Middle frontal gyrus (tissue), 1 donor: ENCODE data around the gene SYNJ2.

Experiments used
- DNase-seq: peaks from one replicate; pipeline ENCODE4 v3.0.0-alpha.2; 2015; ENCODE audit warnings: low spot score; ENCODE audit errors: extremely low spot score

The SYNJ2 gene

DNA sequence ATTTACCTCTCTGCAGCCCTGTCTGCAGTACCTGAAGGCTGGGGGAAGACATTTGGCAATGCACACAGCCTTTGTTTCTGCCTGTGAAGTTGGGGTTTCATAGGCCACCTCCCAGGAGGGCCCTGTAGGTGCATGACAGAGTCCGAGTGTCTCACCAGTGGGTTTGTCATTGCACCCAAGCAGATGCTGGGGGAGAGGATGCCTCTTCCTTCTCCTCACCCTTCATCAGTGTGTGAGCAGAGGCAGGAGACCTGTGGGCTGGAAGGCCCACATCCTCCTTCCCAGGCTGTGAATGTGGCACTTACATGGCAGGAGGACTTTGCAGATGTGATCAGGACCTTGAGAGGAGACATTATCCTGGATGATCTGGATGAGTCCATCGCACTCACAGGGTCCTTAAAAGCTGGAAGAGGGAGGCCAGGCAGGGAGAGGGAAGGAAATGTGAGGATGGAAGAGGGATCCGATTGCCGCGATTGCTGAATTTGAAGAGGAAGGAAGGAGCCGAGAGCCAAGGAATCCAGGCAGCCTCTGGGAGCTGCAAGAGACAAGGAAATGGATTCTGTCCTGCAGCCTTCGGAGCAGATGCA lies 30.4 kb downstream of the SYNJ2 start:
- peak; percentile 3 for DNase-seq

- DNase-seq: no peak
These were observed 32.3 kb downstream of the SYNJ2 start for GRCh38 chr6:158013904-158014504.

DNA sequence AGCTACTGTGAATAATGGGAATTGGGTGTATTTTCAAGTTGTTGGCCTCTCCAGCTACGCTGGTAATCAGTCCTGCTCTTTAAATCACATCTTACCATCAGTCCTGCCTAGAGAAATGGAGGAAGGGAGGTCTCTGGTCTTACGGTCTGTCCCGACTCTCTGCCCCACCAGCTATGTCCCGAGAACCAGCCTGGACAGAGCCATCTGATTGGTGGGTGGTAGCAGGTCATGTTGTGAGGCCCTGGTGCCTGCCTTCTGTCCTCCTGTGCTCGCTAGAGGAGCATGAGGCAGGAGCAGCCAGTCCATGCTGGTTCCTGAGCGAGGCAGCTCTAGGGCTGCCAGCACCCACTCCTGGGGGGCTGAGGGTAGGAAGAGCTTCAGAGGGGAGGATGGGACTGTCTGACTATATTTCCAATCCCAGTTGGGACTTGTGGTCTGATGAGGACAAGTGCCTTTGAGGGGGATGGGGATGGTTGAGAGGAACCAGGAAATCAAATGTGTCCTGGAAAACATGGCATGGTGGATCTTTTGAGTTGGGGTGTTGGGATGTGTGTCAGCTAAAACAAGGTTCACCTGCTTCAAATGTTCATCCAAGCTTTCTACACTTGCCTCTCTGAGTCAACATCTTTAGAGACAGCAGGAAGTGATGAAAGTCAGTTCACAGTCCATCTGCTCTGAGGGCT lies 33.0 kb downstream of the SYNJ2 start:
- DNase-seq: peak; percentile 2

DNA sequence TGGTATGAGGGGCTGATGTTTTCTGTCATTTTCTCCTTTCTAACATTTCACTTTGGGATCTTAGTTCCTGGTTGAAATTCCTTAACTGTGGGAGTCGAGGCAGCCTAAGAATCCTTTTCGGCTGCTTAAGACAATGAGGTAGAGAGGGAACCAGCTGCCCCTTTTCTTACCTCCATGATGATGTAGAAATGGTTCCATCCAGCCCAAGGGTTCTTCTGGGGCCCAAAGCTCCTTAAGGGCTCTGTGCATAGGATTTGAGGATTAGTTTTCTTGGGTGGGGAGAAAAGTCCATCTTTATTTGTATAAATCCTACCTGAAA lies 33.5 kb downstream of the SYNJ2 start:
- no peak for DNase-seq

DNA sequence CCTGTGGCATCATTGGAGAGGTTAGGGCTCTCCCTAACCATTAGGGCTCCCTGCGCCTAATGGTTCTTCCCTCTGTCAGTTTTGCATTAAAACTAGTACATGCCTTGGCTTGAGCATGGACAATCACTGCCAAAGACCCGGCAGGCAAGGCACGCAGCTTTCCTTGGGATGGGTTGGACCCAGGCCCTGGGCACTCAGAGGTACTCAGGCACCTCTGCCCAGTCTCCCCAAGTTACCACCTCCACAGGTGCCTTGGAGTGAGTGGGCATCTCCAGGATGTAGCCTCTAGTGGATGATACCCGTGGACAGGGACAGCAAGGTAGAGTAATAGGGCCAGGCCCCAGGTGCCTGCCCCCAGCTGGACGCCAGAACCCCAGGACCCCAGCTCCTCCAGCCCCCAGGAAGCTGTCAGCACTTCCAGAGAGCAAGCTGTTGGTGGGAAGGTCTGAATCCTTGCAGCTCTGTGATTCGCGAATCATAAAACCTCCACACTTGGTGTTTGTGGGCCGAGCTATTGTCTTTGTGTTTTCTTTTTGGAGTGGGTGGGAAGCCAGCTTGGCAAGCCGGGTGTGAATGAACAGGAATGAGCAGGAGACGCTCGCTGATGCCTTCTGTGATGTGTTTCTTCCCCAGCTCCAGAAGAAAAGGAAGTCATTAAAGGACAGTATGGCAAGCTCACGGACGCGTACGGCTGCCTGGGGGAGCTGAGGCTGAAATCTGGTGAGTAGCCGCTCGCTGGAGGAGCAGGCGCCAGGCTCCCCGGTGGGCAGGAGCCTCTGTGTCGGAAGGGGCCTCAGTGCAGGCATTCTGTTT lies 35.1 kb downstream of the SYNJ2 start:
- peak; percentile 49 for DNase-seq

DNA sequence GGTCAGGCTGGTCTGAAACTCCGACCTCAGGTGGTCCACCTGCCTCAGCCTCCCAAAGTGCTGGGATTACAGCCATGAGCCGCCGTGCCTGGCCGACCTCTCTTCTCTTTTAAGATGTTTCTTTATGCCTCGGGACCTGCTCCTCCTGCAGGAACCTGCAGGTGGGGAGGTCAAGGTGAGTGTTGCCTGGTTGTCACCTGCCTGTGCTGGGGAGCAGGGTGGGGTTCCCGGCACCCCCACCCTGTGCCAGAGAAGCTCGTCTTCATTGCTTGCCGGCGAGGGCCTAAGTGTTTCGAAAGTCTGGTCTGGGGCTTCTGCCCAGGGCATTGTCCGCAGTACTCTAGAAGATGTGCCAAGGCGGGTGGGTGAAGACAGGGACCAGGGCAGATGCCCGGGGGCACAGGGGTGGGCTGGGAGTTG lies 36.0 kb downstream of the SYNJ2 start:
- DNase-seq: peak; percentile 1

GRCh38 chr6:158018041-158018771 lies 36.5 kb downstream of the SYNJ2 start:
- DNase-seq: peak; percentile 3

GRCh38 chr6:158018851-158019361 lies 37.2 kb downstream of the SYNJ2 start:
- DNase-seq: peak; percentile 2

- no peak for DNase-seq
These were observed 37.8 kb downstream of the SYNJ2 start for GRCh38 chr6:158019416-158019815.

- peak; percentile 2 for DNase-seq
These were observed 38.6 kb downstream of the SYNJ2 start for GRCh38 chr6:158020272-158020711.

DNA sequence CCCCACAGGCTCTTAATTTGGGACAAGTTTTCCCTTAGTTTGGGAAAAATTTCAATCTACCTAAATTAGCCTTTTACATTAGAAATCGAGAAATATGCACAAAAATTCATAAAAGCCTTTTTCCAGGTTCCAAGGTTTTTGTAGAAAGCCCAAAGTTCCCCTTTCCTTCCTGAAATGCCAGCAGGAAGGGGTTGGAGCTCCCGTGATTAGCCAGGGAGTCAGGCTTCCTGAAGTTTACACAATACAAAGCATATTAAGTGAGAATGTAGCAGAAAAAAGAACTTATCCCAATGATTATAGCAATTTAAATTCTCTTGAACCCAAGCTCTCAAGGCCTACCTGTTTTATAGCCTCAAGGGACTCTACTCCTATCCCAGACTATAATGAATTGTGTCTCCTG lies 39.1 kb downstream of the SYNJ2 start:
- DNase-seq: no peak

- DNase-seq: no peak
These were observed 39.7 kb downstream of the SYNJ2 start for GRCh38 chr6:158021376-158021775.

DNA sequence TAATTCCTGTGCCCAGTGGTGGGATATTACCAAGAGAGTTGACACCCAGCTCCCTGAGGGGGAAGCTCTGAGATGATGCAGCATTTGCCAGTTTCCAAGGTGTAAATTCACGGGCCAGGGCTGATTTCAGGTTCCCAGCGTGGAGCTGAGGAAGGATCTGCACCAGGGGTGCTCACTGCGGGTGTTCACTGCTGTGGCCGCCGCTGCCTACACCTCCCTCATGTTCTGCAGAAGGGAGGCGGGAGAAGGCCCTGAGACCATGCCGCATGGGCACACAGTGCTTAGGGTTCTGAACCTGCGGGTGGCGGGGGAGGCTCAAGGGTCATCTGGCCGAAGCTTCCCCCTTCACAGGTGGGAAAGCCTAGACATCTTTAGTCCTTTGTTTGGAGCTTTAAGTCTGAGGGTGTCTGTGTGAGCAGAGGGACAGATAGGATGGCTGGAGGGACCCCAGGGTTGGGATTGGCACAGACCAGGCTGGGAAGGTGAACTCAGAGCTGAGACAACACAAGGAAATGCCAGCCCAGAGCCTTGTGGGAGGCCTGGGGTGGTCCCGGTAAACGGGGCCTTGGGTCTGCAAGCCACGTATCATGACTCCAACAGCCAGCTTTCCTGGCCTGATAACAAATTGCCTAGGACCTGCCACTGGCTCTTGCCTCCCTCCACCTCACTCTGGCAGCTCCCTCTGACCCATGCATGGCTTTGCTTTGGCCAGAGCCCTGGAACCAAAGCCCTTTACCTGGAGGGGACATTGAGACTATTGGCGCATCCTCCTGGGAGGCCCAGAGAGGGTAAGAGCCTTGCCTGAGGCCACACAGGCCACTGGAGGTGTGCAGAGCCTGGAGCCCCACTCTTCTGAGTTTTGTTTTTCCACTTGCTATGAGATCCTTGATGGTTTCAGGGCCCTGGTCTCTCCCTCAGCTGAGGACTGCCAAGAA lies 40.4 kb downstream of the SYNJ2 start:
- peak; percentile 1 for DNase-seq

- DNase-seq: no peak
These were observed 41.3 kb downstream of the SYNJ2 start for GRCh38 chr6:158022749-158023596.

DNA sequence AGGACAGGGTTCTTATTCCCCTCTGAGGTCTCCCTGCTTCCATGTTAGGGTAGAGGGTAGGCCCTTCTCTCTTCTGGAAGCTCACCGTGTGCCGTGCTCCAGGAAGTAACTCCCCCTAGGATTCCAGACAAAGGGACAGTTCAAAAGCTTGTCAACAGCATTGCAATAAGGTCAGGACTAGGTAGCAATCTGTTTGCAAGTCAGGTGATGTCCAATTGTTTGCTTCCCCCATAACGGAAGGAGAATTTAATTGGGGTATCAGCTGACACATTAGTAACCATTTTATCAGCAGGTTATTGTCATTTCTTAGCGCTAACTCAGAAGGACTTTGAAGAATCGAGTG lies 41.9 kb downstream of the SYNJ2 start:
- no peak for DNase-seq

DNA sequence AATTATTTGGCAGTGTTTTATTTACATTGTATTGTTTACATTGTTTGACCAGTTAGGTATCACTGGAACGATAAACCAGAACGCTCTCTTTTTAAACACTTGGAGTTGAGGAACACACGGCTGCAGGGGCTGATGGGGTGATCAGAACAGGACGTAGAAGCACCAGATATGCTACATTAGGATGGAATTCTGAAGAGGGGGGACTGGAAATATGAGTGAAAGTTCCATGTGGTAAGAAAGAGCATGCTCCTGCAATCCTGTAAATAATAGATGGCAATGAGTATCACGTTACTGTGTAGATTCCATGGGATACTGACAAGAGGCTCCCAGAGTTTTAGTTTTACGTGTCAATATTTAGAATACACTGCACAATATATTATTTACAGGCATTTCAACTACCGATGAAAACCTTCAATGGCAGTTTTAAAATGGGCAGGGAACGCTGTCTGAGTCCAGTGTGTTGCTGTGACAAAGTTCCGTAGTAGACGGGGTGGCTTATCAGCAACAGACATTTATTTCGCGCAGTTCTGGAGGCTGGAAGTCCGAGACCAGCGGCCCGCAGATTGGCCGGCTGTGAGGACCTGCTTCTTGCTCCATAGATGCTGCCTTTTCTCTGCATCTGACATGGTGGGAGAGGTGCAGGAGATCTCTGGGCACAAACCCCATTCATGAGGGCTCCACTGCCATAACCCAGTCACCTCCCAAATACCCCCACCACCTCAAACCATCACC lies 43.1 kb downstream of the SYNJ2 start:
- no peak for DNase-seq

GRCh38 chr6:158026054-158026900 lies 44.6 kb downstream of the SYNJ2 start:
- peak; percentile 53 for DNase-seq
